EH (cell line): ENCODE data around the gene SFI1.

Experiments used
- DNase-seq: peaks from one replicate; pipeline ENCODE4 v3.0.0-alpha.2; 2015; ENCODE audit warnings: low read depth

SFI1 gene

DNA sequence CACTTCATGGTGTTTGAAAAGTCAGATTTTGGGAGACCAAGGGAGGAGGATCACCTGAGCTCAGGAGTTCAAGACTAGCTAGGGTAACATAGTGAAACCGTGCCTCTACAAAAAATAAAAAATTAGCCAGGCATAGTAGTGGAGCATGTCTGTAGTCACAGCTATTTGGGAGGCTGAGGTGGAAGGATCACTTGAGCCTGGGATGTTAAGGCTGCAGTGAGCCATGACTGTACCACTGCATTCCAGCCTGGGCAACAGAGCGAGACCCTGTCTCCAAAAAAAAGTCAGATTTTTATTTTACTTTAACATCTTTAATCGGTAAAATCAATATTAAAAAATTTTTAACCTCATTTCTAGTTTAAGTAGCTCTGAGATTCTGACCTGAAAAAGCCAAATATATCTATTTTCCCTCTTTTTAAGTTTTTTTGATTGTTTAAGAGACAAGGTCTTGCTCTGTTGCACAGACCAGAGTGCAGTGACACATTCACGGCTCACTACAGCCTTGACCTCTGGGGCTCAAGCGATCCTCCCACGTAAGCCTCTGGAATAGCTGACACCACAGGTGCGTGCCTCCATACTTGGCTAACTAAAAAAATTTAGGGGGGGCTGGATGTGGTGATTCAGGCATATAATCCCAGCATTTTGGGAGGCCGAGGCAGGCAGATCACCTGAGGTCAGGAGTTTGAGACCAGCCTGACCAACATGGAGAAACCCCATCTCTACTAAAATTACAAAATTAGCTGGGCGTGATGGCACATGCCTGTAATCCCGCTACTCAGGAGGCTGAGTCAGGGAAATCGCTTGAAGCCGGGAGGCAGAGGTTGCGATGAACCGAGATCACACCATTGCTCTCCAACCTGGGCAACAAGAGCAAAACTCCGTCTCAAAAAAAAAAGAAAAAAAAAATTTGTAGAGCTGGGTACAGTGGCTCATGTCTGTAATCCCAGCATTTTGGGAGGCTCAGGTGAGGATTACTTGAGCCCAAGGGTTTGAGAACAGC is 48.4 kb downstream of the SFI1 start:
- no peak for DNase-seq

DNA sequence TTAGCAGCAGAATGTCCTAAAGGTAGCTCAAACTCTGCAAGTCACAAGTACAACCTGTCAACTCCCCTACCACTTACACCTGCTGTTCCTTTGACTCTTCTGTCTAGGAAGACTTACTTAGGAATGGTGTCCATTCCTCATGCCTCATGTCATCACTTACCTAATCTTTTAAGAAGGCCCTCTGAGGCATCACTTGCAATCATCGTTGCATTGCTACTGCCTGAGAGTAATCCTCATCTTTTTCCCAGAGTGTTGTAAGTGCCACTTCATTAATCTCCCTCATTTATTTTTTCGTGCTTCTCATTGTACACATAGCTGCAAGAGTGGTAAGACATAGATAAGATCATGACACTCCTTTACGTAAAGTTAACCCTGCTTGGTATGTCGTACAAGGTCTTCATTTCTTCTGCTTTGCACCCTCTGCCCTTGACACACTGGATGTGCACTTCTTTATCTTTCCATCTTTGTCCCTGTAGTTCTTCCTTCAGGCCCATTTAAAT is 54.6 kb downstream of the SFI1 start:
- DNase-seq, result no peak

DNA sequence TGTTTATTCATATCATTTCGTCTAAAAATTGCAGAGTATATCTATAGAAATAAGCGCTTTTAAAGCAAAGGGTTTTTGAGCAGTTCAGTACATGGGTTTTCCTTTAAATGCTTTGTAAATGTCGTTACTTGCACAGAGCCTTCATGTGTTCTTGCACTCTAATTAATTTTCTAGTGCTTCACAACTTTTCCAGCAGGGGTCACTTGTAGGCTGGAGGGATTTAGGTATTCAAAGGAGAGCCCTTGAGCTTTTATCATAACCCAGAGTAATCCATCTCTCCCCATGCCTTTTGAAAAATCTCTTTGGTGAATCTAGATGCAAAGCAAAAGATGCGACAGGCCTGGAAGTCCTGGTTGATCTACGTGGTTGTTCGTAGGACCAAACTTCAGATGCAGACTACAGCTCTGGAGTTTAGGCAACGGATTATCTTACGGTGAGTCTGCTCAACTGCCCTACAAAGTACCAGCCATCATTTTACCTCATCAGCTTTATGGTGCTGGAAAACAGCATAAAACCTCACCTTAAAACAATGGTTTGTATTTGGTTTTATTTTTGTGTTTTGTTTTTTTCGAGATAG is 60.4 kb downstream of the SFI1 start:
- peak; percentile 55 for DNase-seq

DNA sequence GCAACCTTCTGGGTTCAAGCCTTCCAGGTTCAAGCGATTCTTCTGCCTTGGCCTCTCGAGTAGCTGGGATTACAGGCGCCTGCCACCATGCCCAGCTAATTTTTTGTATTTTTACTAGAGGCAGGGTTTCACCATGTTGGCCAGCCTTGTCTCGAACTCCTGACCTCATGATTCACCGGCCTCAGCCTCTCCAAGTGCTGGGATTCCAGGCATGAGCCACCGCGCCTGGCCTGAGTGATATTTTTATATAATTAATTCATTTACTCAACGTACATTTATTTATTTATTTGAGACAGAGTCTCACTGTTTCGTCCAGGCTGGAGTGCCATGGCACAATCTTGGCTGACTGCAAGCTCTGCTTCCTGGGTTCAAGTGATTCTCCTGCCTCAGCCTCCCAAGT is 62.2 kb downstream of the SFI1 start:
- peak; percentile 53 for DNase-seq

DNA sequence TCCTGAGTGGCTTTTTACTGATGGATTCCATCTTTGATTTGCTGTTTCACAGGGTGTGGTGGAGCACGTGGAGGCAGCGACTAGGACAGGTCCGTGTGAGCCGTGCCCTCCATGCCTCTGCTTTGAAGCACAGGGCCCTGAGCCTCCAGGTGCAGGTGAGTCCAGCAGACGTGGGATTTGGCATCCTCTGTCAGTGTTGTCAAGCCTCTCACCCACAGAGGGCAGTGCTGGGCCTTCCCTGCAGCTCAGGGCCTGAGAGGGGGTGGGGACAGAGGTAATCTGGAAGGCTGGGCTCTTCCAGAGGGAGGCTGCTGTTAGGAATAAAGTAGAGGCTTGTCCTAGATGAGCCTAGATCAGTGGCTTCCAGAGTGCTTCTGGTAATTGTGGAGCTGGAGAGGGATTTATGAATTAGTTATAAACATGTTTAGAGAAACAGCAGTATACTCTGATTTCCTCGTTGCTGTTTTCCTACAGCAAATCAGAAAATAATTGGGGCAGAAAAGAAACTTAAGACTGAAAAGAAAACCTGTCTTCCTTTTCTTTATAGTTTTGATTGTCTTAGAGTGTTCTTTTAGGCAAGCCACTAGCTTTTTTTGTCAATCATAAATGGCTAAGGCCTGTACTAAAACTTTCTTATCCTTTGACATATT is 65.0 kb downstream of the SFI1 start:
- DNase-seq, result peak; percentile 81

DNA sequence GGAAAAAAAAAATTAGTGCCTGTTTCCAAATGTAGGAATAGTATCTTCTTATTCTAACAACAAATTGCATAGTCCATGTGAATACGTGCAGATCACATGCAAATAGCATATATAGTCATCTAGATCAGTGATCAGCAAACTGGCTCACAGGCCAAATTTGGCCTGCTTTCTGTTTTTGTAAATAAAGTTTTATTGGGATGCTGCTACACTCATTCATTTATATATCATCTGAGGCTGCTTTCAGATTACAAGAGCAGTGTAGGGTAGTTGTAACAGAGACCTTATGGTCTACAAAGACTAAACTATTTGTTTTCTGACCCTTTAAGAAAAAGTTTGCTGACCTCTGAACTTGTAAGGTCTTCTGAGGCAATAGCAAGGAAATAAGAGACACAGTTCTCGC is 65.6 kb downstream of the SFI1 start:
- DNase-seq, result no peak

DNA sequence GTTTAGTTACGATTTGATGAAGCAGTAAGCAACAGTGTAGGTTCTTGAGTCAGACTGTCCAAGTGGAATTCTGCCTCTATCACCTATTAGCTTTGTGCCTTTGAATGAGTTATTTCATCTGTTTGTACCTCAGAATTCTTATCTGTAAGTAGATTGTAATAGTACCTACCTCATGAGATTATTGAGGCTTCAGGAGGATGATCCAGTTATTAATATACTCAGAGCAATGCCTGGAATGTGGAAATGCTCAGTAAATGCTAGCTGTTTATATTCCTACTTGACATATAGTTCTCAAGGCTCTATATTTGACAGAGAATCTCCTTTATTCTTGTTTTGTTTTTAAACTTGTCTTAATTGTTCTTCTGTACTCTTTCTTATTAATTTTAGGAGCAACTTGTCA is 70.1 kb downstream of the SFI1 start:
- DNase-seq, result peak; percentile 18

DNA sequence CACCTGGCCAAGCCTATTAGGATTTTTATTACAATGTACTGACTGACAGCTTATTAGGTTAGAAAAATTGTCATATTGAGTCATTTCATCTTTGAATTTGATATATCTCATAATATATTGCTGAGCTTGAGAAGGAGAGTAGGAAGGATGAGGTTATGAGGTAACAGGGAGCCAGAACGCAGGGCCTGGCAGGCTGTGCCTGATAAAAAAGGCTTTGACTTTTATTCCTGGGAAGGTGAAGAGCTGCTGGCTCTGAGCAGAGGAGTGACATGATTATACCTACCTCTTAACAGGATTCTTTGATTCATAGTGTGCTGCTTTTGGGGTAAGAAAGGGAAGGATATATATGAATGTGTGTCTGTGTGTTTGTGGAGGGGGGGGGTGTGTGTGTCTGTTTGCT is 70.9 kb downstream of the SFI1 start:
- DNase-seq, result no peak

DNA sequence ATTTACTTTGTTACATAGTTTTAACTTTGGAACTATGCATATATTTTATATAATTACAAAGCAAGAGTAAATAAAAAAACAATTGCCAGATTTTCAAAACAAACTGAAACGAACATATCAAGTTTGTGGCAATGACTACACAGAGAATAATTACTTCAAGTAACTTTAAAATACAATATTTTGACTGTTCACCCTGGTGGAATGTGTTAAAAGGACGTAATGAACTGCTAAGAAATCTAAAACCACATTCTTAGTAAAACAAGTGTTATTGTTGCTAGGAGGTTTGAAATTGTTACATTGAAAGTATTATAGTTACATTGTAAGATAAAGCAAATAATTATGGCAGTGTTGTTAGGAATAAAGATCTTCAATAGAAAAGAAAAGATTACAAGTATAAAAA is 71.4 kb downstream of the SFI1 start:
- no peak for DNase-seq

DNA sequence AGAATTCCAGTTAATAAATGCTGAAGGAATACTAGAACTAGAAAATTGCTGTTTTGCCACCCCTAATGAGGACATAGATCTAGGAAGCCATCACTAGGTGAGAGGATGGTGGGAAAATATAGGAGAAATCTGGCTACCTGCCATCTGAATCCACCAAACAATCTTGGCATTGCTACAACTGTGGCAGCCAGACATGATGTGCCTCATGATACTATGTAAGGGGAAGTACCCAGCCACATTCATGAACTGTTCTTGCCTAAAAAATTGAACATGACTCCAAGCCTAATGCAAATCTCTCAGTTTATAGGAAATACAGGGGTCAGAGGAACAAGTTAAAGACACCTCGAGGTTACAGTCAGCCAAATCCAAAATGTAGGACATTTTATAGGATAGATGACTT is 72.8 kb downstream of the SFI1 start:
- no peak for DNase-seq

DNA sequence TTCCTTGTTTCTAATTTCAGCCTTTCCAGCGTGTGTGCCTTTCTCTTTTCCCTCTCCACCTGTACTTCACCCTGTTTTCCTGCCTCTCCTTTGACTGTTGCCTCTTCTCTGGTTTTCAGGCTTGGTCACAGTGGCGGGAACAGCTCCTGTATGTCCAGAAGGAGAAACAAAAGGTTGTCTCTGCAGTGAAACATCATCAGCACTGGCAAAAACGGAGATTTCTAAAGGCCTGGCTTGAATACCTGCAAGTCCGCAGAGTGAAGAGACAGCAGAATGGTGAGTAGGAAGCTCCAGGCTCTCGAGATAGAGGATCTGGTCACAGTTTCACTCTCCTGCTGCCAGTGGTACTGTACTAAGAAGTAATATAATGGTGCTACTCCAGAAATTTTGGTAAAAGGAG is 76.6 kb downstream of the SFI1 start:
- no peak for DNase-seq

DNA sequence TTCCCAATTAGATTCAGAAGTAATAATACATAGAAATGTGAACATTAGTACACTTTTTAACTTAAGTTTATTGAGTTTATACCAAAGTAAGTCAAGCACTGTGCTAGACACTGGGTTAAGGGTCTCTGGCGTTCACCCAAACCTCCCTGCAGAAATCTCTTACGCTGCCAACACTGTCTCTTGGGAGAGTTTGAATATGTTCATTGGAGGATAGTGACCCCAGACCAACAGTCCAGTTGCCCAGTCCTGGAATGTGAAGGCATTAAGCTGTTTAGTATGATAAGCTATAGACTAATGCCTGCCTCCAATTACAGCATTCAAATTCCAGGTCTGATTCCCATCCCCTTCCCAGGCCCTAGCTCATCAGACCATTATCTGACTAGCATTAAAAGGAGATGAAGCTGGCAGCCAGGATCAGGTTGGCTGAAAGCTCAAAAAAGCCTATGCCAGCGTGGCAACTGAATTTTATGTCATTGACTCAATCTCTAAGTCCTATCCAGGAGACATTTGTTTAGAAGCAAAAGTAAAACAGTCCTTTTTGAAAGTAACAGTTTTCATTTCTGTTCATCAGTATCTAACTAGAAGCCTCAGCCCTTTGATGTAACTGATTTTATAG is 77.8 kb downstream of the SFI1 start:
- no peak for DNase-seq

DNA sequence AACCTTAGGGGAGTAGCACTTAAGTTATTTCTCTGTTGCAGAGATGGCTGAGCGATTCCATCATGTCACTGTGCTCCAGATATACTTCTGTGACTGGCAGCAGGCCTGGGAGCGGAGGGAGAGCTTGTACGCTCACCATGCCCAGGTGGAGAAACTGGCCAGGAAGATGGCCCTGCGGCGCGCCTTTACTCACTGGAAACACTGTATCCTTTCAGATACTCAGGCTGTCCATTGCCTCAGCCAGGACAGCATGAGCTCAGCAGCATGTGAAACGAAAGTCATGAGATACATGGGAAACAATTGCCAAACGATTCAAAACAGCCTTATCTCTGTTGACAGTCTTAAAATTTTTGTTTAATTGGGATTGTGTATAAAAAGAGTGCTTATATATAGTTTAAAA is 78.9 kb downstream of the SFI1 start:
- DNase-seq, result no peak

DNA sequence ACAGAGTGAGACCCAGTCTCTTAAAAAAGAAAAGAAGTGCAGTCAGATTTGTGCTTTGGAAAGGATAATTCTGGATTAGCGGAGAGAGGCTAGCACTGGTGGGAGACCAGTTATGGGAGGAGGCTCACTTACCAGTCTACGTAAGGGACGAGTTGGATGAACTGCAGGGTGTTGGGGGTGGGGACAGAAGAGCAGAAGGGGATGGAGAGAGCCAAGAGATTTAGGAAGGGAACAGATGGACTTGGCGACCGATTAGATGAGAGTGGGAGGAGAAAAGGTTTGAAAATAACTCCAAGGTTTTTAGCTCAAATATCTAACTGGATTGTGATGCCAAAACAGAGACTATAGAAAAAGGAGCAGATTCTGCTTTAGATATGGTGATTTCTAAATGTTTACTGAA is 81.4 kb downstream of the SFI1 start:
- DNase-seq, result no peak

DNA sequence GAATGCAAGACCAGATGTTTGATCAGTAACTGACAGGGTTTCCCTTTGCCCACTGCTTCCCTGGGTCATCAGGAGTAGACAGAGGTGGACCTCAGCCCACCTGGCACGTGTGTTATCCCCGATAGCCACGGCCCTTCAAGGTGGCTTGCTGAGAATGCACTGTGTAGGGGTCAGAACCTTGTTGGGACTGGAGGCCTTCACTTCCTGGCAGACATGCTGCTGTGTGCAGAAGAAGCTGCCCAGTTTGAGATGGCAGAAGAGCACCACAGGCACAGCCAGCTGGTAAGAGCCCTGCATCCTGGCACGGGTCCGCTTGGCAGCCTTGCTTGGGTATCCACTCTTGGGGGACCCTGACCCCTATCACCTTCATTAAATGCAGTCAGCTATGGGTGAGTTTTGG is 81.8 kb downstream of the SFI1 start:
- no peak for DNase-seq

DNA sequence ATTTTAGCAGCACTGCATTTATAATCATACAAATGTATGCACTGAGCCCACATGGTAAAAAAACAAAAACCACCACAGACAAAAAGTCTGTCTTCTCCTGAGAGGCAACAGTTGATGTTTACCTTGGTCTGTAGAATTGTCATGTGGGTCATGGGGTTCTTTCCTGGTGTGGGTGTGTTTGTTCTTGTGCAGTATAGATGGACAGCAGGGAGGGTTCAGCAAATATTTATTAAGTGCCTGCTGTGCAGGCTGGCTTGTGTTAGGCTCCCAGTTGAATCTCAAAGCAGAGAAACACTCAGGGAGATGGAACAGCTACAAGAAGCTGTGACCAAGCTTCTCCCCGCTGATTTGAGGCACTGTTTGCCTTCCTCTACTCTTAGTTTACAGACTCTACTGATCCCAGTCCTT is 83.5 kb downstream of the SFI1 start:
- DNase-seq, result no peak

DNA sequence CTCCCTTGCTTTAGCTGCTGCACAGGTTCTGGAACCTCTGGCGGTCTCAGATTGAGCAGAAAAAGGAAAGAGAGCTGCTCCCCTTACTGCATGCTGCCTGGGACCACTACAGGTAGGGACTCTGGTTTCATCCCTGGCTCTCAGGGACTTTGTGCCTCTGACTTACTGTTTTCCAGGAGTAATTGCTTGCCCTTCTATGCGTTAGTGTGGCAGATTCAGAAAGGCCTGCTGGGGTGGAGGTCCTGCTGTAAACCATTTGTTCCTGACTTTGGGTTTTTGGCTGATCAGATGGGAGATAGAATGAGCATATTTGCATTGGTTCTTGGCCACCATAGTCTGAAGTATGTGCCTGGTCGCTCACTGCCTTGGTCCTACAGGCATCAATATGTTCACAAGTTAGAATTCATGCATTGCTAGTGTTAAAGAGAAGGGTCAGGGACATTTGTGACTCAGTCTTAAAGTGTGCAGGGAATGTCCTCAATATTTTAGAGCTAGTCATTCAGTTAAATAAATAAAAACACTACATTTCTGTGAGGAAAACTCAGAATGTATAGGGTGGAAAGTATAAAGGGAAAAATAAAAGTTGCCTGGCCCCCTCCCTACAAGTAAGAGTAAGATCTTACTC is 87.6 kb downstream of the SFI1 start:
- peak; percentile 85 for DNase-seq

DNA sequence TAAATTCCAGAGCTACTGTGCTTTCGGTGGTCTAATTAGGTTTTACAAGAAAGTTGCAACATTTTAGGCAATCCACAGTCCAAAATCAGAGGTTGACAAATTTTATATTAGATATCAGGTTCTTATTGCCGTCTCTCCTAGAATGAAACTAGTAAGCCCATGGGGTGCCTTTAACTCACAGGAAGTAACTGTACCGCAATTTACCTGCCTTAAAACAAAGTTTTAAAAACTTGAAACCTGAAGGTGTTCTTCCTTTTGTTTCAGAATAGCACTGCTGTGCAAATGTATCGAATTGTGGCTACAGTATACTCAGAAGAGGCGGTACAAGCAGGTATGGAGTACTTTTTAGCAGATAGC is 88.4 kb downstream of the SFI1 start:
- DNase-seq, result no peak

DNA sequence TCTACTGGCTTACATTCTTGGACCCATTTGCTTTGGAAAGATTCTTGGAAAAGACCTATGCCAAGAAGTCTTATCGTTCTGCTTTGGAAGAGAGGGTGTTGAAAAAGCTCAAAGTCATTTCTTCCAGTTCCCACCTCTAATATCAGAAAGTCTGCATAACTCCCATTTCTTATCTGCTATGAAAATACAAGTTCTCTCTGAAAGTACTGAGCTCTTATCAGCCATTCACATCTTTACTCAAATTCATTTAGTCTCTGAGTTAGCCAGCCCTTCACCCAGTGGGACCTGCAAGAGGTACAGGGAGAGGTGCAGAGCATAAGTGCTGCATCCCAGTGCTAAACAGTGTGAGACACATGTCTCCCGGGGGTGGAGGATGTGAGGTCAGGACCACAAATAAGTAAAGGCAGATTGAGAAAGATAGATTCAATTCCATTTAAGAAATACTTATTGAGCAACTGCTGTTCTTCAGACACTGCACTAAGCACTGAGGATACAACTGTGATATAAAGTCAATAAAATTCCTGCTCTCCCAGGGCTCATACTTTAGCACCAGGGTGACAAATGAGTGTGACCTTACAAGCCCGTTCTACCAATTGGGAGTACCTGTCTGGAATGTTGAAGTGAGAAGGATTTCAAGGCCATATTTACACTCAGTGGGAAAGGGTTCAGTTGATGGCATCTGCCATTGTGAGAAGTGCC is 89.0 kb downstream of the SFI1 start:
- DNase-seq, result peak; percentile 71

DNA sequence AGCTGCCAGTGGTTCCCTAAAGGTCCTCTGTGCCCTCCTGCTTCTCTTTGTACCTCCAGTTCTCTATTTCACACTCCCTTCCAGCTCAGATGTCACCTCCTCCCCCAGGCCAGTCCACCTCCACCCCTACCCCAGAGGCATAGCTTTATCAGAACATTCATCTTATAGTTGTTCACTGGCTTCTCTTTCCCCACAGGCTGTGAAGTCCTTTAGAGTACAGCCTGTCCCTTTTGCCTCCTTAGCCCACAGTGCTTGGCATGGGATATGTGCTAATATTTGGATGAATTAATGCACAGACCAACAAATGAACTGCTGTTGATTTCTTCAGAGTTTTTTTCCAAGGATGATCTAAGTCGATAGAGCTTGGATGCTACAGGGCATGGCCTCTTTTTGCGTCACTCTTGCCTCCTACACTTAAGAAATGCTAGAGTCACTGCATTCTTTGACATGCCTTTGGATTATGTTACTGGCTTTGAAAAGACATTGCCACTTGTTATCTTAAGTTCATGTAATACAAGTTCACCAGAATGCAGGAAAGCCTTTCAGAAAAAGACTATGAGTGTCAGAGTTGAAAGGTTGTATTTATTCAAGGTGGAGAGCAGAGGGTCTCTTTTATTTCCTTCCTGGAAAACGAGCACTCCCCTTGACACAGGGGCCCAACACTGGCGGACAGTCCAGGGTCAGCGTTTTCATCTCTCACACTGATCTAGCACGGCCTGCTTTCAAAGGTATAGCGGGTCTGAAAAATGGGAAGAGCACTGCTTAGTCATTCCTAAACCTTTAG is 90.0 kb downstream of the SFI1 start:
- peak; percentile 71 for DNase-seq
